NAMALWA (cell line): ENCODE results near the gene RPE65.
A peak's percentile ranks its signal among the peaks of the same experiment; 100 is the strongest.
"Not testable (repeated sequence)": the region's sequence is repeated elsewhere in the genome, so short reads cannot be mapped to it uniquely, and the experiment has no call there.

ENCODE experiments used
- DNase-seq: peaks from one replicate; pipeline ENCODE4 v3.0.0-alpha.2; 2015; ENCODE audit warnings: low spot score

The RPE65 gene

DNA sequence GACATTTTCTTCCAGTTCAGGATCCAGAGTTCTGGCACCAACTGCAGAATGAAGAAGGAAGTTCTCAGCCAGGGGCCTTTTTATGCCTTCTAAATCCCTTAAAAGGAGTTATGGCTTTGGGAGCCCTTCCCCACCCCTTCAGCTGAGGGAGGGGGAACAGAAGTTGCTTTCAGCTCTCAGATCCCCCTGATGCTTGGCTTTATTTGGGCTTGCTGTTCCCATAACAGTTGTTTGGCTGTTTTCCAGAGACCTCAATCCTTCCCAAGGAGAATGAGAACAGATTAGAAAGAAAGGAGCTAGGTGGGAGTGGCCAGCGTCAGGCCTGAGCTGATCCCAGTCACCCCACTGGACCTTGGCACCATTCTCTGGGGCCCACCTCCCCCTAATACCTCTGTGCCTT, at the start of gene RPE65:
RPE65 (minus strand) TSS at position 54 of the 400 bp plus-strand sequence; CDS start at position 5, 49 bp downstream.
- DNase-seq: no peak

GRCh38 chr1:68497358-68497698, 47.6 kb upstream of the RPE65 start:
- no peak for DNase-seq

DNA sequence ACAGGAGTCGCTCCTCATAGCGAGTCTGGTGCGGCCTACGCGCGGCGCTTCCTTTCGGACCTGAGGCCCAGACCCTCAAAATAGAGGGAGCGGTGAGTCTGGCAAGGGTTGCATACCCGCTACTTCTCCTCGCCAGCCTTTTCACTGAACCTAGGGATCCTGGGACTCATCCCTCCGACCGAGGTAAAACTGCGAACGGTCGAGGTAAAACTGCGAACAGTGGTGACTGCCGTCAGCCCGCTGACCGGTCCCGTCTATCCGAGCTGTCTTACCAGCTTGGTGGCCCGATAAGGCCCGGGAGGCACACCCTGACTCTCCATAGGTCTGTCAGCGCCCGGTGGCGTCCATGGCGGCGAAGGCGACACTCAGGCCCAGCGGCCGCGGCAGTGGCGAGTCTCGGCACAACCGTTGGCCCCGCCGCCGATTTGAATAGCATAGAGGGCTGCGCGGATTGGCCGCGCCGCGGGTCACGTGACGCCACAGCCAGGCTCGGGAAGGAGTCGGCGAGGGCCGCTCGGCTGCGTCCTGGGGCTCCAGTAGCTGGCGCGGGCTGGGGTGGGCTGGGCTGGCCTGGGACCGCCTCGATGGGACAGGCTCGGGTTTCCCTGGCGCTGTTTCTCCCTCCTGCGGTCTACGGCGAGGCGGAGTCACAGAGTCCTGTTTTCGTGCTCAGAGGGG, 47.1 kb upstream of the RPE65 start, which contains the start of gene DEPDC1:
DEPDC1 (minus strand) TSS at position 403 of the 678 bp plus-strand sequence; CDS start at position 320, 83 bp downstream.
- DNase-seq: peak; percentile 80

DNA sequence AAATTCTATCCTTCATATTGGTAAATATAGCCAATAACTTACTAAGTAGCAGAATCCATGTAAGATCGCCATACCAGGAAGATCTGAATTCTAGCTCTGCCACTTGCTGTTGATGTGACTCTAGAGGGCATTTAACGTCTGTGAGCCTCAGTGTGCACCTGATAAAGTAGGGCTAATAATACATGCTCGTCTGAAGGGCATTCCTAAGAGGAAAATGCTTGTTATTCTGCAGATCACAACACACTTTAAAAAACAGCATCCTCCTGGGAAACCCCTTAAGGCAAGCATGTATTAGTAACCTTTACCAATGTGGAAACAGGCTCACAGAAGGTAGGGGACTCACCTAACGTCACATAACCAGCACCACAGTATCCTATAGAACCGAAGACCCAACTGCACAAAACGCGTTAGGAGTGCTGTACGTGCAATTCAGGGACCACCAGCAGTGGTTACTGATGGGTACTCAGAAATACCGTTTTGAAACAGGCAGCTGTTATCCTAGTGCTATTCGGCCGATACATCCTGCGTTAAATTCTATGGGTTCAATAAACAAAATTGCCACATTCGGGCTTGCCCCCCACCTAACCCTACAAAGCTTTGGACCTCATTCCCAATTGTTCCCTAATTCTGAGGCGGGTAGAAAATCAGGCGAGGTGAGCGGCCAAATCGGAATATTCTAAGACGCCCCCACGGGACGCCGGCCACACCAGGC, 46.4 kb upstream of the RPE65 start:
- peak; percentile 40 for DNase-seq

- DNase-seq: peak; percentile 5
These were observed 45.8 kb upstream of the RPE65 start for GRCh38 chr1:68495532-68495931.

DNA sequence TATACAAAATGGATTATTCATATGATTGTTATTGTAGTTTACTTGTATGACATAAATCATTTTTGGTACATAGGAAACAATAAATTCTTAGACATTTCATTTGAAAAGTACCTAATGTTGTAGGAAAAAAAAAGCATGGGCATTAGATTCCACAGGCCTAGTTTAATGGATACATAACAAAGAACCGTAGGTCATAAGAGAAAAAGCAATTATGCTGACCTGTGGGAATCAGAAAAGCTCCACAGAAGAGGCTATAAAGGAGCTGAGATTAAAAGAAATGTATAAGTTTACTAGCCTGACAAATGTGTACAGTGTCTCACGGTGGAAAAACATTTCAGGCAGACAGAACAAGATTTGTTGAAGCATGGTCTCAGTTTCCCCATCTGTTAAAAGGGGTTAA, 43.4 kb upstream of the RPE65 start:
- no peak for DNase-seq

- not testable (repeated sequence) for DNase-seq
These were observed 42.5 kb upstream of the RPE65 start for GRCh38 chr1:68492255-68492654.

DNA sequence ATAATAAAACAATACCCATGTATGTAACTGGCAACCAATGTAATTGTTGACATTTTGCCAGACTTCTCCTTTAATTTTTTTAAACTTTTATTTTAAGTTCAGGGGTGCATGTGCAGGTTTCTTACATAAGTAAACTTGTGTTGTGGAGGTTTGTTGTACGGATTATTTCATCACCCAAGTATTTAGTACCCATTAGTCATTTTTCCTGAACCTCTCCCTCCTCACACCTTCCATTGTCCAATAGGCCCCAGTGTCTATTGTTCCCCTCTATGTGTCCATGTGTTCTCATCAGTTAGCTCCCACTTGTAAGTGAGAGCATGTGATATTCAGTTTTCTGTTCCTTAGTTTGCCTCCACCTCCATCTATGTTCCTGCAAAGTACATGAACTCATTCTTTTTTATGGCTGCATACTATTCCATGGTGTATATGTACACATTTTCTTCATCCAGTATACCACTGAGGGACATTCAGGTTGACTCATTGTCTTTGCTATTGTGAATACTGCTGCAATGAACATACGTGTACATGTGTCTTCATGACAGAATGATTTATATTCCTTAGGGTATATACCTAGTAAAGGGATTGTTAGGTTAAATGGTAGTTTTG, 40.4 kb upstream of the RPE65 start:
- DNase-seq: no peak

DNA sequence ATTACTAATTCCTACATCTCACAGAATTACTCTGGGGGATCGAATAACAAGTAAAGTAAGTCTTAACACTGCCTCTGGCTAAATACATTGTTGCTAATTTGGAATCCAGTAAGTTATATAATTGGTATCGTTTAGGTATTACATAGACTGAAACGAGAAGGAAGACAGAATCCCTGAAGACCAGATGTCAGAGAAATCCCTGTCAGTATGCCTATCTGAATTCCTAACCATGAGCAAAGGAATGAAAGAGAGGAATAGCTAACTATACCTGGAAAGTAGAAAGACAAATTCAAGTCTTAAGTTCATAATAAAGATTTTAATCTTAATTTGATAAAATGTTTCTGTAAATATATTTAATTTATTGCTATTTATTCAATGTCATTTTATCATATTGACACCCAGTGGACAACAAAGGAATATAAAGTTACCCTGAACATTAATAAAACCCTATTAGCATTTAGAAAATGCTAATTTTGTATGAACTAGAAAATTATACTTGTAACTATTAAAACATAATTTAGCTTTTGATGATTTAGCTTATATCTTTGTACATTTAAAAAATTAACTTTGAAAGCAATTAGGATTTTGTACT, 35.8 kb upstream of the RPE65 start:
- DNase-seq: no peak

DNA sequence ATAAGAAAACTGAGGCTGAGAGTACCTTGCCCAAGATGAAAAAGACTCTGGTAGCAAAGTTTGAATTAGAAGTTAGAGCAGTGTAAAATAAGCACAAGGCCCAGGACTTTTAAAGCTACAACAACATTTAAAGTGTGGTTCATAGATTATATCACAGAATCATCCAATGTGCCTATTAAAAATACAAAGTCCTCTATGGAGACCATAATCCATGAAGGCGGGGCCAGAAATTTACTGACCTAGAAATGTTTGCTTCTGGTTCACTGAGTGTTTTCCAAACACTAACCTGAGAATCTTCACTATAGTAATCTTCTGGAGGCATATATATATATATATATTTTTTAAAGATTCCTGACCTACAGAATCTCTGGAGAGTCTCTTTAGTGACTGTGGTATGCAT, 34.9 kb upstream of the RPE65 start:
- no peak for DNase-seq

- DNase-seq: no peak
These were observed 31.3 kb upstream of the RPE65 start for GRCh38 chr1:68481041-68481440.

DNA sequence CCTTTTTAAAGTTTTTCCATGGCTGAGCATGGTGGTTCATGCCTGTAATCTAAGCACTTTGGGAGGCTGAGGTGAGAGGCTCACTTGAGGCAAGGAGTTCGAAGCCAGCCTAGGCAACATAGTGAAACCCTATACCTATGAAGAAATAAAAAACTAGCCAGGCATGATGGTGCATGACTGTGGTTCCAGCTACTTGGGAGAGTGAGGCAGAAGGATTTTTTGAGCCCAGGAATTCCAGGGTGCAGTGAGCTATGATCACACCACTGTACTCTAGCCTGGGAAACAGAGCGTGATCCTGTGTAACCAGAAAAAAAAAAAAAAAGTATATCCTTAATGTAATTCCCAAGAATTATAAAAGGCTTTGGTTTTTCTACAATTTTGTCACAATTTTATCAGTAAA, 29.7 kb upstream of the RPE65 start:
- DNase-seq: no peak

GRCh38 chr1:68478662-68479061, 28.9 kb upstream of the RPE65 start:
- no peak for DNase-seq

DNA sequence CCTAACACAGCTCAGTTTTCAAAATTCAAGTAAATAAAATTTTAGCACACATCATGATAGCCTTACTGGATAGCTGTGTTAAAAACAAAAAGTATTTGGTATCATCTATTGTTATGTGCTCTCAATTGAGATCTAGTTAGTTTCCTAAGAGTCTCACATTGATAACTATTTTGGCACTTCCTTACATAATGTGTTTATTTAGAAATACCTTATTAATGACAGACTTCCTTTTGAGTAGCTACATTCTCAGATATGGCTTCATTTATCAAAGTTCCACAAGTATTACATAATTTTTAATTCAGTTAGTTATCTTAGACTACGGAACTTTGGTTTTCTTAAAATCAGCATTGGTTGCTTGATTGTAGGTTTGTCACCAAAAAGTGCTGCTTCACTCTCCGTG, 26.9 kb upstream of the RPE65 start:
- DNase-seq: not testable (repeated sequence)

- no peak for DNase-seq
These were observed 23.3 kb upstream of the RPE65 start for GRCh38 chr1:68473060-68473459.

DNA sequence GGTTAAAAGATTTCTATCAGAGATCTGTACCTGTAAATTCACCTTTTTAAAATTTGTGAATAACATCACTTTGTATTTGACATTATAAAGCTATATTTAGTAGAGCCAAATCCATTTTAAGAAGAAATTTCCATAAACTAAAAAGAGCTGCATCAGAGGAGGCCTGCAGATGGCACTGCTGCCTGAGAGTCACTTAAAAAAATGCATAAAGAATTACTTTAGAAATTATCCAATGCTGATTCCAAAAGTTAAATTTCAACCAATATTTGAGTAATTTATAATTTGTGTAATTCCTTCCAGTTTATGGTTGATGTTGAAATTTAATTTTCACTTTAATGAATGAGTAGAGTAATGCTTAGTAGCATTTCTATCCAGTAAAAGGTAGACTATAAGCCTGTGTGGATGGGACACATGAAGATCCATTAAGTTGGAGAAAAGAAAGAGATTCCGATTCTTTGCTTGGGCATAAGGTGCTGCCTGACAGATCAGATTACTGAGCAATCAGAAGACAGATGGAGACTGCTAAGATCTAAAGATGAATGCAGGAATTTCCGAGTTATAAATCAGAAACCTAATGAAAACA, 20.7 kb upstream of the RPE65 start:
- DNase-seq: peak; percentile 20

DNA sequence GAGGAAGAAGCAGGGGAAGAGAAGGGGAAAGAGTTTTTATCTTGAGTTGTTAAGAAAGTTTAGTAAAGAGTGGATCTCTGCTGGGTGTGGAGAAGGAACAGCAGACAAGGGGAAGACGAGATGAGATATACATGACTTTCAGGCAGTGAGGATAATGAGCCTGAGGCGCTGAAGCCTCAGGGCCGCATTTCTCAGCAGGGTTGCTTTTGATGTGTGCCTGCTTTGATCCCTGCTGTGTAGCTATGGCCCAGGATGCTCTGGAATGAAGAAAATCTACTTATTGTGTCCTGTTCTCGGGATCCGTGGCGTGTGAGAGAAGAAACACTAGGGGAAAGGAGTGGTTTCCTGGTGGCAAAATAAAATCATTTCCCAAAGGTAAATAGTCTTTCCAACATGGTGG, 15.1 kb upstream of the RPE65 start:
- DNase-seq: no peak

DNA sequence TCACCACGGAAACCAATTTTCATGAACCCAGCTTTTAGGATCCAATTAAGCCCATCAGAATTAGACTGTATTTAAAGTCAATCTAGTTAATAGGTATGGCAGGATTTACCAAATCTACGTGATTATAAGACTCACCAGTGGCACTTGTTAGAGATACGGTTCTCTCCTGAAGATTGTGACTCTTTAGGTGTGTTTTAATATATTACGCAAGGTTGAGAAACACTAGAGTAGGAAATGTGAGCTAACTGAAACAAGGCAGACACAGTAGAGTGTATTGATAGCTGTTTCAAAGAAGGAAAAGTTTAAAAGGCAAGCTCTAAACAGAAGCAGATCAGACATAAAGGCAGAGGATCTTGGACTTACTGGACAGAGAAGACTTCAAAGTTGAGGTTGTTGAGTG, 11.2 kb upstream of the RPE65 start:
- DNase-seq: no peak

DNA sequence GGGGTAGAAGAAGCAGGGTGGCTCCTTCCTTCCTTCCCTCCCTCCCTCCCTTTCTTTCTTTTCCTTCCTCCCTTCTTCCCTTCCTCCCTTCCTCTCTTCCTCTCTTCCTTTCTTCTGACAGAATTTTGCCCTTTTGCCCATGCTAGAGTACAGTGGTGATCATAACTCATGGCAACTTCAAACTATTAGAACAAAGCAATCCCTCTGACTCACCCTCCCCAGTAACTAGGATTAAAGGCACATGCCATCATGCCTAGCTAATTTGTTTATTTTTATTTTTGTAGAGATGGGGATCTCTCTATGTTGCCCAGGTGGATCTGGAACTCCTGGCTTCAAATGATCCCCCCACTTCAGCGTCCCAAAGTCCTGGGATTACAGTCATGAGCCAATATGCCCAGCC, 10.0 kb upstream of the RPE65 start:
- DNase-seq: no peak

DNA sequence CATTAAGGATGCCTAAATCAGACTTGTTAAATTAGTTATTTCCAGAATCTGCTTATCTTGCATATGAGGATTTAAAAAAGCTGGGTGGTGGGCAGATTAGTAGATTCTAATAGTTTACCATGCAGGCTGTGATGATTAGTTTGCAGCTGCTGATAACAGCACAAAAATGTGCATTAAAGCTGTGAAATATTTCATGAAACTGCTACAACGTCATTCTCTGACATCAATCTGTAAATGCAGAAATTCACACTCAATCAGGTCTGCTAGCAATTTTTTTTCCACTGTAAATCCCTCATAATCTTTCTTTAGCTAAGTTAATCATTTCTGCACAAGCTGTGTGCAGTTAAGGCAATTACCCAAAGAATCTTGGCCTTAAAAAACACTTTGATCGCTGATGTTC, 9.3 kb upstream of the RPE65 start:
- no peak for DNase-seq

DNA sequence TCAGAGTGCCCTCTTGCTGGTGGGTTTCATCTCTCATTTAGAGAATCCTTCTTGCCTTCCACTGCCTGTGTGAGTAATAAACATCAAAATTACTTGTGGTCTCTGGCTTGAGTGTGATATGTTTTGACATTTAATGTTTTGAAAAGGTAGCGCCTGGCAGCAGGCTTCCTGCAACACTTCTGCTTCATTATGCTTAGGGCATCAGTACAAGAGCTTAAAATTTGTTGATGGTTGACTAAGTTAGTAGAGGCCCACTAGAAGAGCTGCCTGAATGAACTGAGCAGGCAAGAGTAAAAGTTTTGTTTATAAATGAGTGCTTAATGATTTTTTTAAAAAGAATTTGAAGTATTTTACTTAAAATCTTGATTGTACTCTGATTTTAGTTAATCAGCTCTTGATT, 6.4 kb upstream of the RPE65 start:
- DNase-seq: no peak

DNA sequence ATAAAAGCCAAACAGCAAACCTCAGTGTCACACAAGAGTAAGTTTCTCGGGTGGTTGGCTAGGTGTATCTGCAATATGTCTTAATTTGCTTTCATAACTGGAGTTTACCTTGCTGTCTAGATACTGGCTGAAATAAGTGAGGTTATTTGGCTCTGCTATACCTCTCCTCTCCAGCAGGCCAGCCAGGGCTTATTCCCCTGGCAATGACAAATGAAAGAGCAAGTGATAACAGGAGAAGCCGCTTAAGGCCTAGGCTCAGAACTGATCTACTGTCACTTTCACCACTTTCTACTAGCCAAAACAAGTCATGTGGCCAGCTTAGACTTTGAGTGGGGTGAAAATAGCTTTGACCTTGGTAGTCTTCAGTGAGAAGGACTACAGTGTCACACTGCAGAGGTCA, 4.8 kb upstream of the RPE65 start:
- DNase-seq: peak; percentile 13
